Fibroblast of lung (primary cell): ENCODE measurements around the gene UPK3A.

Experiments
- EZH2 ChIP-seq: IDR thresholded peaks from 2 replicates; pipeline ENCODE4 v1.5.1; 2012; ENCODE audit warnings: low read length, control low read depth, mild to moderate bottlenecking; ENCODE audit errors: missing control alignments
- TF ChIP-seq, protein P1 (sequence below), 2 donors: IDR thresholded peaks in 1 of 2; conservative IDR thresholded peaks in 1 of 2; 1 replicate in 1 of 2; 2 replicates in 1 of 2; pipeline ENCODE4 v1.5.1; 2011 to 2012; ENCODE audit warnings: low read length in 2 of 2, control low read depth in 1 of 2, inconsistent platforms in 1 of 2, low read depth in 1 of 2, mild to moderate bottlenecking in 1 of 2

DNA sequence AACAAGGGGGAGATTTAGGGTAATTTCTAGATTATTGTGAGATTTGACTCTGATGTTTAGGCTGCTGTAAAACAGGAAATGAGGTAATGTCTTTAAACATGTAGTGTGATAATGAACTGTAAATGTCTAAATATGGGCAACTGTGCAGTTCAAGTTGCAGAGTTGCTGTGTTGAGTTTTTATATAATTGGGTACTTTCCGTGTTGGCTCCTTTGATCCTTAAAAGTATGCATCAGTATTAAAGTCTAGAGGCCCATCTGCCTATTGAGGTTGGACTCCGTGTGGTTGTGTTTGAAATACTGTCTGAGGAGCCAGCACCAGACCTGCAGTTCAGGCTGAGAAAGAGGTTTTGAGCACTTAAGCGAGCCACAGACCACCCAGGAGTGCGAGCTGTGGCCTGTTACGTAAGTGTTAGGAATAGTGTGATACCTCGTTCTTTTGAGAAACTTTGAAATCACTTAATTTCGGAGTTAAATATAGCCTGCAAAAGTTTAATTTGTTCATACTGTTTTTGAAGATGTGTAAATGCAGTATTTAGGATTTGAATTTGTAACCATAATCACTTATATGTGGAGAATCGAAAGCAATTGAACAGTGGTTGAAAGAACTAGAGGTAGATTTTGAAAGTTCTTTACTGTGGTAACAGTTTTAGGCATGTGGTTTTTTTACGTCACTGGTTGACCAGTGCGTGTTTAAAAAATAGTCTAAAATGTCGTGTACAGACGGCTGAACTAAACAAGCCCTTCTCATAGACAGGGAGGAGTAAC, 34.0 kb downstream of the UPK3A start:
- TF ChIP-seq, protein P1, sequence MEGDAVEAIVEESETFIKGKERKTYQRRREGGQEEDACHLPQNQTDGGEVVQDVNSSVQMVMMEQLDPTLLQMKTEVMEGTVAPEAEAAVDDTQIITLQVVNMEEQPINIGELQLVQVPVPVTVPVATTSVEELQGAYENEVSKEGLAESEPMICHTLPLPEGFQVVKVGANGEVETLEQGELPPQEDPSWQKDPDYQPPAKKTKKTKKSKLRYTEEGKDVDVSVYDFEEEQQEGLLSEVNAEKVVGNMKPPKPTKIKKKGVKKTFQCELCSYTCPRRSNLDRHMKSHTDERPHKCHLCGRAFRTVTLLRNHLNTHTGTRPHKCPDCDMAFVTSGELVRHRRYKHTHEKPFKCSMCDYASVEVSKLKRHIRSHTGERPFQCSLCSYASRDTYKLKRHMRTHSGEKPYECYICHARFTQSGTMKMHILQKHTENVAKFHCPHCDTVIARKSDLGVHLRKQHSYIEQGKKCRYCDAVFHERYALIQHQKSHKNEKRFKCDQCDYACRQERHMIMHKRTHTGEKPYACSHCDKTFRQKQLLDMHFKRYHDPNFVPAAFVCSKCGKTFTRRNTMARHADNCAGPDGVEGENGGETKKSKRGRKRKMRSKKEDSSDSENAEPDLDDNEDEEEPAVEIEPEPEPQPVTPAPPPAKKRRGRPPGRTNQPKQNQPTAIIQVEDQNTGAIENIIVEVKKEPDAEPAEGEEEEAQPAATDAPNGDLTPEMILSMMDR (conservative IDR thresholded peaks at IDR 0.05 in 1 of 2, IDR thresholded peaks at IDR 0.05 in 1 of 2; ENCODE audit: low read depth in 1 of 2, low read length in 2 of 2): no peak
- TF ChIP-seq EZH2: no peak
